ENCODE results near the gene ARHGEF3.
"Not testable (repeated sequence)": the region's sequence is repeated elsewhere in the genome, so short reads cannot be mapped to it uniquely, and the experiment has no call there.

ARHGEF3 gene

DNA sequence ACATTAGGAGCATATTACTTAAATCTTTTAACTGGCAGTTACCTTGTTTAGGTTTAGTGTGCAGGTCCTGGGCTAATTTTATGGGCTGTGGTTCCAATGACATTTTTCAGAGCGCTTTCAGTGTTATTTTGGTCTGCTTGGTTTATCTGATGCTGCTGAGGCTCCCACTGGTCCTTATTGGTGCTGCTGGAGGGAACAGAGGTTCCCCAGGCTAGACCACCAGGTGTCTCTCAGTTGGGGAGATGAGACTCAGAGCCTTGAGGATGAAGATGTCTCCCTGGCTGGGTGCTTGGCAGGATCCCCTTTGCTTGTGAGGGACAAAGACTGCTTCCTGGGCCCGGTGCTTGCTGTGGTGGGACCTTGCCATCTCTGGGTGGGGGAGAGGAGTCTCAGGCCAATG is 90.4 kb downstream of the ARHGEF3 start:
- DNase-seq, result no peak

DNA sequence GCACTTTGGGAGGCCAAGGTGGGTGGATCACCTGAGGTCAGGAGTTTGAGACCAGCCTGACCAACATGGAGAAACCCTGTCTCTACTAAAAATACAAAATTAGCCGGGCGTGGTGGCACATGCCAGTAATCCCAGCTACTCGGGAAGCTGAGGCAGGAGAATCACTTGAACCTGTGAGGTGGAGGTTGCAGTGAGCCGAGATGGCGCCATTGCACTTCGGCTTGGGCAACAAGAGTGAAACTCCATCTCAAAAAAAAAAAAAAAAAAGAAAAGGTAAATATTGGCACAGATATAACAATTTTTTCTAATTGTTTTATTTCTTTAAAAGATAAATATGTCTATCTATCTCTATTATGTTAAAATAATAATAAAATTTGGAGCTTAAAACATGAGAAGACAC is 94.3 kb downstream of the ARHGEF3 start:
- peak; percentile 48 for DNase-seq

DNA sequence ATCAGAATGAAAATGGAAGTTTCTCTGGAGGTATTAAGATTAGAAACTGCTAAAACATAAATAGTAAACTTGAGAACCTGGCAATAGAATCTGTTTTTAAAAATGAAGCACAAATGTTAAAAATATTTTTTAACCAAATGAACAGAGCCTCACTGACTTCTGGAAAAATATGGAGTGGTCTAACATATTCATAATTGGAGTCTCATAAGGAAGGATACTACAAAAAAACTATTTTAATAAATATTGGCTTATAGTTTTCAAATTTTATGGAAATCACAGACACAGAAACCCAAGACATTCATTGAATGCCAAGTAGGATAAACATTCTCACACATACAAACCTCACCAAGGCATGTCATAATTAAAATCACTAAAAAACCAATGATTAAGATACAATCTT is 95.1 kb downstream of the ARHGEF3 start:
- no peak for DNase-seq

DNA sequence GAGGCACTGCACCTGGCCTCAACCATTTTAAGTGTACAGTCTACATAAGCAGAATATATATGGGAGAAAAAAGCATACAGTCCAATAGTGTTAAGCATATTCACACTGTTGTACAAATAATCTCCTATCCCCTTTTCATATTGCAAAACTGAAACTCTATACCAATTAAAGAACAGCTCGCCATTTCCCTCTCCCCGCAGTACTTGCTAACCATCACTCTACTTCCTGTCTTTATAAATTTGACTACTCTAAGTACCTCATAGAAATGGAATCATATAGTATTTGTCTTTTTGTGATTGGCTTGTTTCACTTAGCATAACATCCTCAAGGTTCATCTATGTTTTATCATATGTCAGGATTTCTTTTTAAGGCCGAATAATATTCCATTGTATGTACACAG is 97.0 kb downstream of the ARHGEF3 start:
- peak; percentile 19 for DNase-seq

DNA sequence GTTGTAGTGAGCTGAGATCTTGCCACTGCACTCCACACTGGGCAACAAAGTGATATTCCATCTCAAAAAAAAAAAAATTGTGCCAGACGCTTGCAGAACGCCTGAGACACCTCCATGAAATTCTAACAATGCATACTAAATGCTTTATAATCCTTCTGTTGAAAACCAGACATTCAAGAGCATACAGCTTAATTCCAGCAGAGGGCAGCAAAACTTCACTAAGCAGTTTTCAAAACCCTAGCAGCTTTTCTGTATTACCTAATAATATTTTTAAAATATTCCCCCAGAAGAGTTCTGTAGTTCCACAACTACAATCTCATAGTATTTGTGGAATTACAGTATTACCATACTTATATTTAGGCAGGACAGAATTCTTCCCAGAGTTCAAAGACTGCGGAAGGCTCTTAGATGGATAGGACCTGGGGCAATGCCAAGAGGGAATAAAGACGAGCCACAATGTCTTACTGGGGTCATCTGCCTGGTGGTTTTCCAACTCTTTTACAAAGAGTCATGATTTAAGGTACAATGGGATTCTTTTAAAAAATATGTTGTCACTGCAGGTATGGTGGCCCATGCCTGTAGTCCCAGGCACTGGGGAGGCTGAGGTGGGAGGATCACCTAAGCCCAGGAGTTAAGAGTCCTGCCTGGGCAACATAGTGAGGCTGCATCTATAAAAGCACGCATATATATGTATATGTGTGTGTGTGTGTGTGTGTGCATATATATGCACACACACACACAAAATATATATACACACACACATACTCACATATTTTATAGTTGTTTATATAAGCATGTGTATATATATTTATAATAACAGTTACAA is 99.0 kb downstream of the ARHGEF3 start:
- DNase-seq, result peak; percentile 81

DNA sequence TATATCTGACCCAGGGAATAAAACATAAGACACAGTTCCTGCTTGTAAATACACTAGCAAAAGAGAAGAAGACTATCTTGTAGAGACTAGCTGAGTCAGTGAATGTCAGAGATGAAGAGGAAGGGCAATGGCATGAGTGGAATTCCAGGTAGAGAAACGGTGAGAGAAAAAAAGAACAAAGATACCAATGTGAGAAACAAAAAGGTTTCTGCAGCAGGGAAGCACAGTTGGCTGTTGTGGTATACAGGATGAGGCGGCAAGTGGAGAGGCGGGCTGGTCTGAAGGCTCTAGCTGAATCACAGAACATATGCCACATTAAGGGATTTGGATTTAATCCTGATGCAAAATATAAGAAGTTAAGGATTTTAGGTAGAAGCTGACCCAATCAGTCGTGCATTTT is 101.6 kb downstream of the ARHGEF3 start:
- DNase-seq, result no peak

DNA sequence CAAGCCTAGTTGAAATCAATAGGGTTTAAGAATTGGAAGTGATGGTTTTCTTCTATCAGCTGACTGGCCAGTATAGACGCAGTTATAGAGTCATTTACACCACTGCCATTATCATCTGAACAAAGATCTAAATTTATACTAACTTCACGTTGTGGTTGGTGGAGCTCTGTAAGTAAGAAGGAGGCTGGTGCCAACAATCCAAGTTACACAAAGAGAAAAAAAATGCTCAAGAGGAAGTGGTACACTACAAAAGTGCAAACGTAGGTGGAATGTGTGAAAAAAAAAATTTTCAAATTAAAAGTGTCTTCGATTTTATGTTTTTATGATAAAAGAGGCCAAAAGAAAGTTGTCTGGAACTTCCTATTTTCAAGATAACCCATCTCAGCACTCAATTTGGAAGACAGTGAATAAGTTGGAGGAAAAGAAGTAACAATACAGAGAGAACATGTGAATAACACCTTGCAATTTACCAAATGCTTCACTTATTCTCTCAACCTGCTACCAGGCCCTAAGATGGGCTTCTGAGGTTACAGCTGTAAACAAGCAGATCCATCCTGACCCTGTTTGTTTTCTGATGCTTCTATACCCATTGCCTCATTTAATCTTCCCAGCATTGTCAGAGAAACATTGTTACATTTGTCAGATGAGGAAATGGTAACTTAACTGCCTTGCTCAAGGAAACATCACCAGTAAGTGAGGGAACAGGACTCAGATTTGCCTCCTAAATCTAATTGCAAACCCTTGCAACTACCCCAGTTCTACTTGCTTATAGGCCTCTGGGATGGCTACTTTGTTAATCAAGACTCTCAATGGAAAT is 106.7 kb downstream of the ARHGEF3 start:
- peak; percentile 52 for DNase-seq

DNA sequence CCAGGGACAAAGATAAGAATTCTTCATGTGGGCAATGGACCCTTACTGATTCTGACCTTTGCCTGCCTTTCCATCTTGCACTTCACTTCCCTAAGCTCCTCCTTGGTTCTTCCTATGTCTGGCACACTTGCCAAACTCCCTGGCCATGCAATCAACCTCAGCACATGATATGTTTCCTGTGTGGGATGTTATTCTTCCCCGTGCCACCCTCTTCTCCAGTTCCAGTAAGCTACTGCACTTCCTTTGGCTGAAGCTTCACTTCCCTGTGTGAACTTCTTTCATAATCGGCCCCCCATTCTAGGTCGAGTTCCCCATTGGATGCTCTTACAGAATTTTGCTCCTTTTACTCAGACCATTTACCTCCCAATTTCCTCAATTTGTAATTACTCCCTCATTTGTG is 108.0 kb downstream of the ARHGEF3 start:
- DNase-seq, result peak; percentile 26

DNA sequence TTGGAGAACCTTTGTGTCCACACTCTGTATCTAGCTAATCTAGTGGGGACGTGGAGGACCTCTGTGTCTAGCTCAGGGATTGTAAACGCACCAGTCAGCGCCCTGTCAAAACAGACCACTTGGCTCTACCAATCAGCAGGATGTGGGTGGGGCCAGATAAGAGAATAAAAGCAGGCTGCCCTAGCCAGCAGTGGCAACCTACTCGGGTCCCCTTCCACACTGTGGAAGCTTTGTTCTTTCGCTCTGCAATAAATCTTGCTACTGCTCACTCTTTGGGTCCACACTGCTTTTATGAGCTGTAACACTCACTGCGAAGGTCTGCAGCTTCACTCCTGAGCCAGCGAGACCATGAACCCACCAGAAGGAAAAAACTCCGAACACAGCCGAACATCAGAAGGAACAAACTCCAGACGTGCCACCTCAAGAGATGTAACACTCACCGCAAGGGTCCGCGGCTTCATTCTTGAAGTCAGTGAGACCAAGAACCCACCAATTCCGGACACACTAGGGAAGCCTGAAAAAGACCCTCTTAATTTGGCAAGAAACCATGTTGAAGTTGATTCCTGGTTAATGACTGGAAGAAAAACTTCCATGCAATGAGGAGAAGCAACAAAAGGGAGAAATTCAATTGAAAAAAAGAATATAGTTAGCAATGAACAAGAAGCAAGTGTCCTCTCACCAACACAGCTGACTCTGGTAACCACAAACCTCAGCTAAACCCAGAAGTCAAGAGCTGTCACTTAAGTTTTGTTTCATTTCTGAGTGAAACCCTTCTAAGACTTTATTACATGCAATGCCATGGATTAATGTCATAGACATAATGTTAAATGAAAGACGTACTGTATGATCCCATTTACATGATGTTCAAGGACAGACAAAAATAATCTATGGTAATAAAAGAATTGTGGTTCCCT is 109.0 kb downstream of the ARHGEF3 start:
- DNase-seq, result peak; percentile 60

DNA sequence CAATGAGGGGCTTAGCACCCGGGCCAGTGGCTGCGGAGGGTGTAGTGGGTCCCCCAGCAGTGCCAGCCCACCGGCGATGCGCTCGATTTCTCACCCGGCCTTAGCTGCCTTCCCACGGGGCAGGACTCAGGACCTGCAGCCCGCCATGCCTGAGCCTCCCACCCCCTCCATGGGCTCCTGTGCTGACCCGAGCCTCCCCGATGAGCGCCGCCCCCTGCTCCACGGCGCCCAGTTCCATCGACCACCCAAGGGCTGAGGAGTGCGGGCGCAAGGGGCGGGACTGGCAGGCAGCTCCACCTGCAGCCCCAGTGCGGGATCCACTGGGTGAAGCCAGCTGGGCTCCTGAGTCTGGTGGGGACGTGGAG is 109.8 kb downstream of the ARHGEF3 start:
- not testable (repeated sequence) for DNase-seq

DNA sequence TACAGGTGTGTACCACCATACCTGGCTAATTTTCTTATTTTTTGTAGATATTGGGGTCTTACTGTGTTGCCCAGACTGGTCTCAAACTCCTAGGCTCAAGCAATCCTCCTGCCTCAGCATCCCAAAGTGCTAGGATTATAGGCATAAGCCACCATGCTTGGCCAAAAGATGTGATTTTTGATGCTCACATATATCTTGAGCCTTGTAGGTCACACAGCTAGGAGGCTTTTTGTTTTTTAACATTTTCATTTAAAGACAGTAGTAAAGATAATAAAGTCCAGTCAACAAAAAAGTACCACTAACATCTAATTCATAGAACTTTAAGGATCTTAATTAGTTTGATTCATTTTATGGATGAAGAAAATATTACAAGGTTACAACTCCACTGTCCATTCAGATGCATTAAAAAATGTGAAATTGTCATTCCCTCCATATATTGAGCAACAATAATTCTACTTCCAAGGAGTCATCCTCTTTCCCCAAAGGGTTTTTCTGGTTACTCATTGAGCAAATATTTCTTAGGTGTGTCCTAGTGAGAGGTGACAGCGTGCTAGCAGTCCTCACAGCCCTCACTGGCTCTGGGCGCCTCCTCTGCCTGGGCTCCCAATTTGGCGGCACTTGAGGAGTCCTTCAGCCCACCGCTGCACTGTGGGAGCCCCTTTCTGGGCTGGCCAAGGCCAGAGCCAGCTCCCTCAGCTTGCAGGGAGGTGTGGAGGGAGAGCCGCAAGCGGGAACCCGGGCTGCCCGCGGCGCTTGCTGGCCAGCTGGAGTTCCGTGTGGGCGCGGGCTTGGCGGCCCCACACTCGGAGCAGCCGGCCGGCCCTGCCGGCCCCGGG is 110.4 kb downstream of the ARHGEF3 start:
- no peak for DNase-seq

DNA sequence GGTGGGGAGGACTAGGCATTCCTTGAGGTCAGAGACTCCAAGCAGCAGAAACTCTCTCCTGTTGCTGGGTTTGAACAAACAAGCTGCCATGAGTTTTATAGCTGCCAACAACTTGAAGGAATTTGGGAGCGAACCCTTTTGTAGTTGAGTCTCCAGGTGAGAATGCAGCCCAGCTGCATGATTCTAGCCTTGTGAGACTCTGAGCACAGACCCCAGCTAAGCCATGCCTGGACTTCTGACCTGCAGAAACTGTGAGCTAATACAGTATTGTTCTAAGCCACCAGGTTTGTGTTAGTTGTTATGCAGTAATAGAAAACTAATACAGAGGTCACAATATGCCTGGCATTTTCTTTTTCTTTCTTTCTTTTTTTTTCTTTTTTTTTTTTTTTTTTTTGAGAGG is 112.4 kb downstream of the ARHGEF3 start:
- no peak for DNase-seq

DNA sequence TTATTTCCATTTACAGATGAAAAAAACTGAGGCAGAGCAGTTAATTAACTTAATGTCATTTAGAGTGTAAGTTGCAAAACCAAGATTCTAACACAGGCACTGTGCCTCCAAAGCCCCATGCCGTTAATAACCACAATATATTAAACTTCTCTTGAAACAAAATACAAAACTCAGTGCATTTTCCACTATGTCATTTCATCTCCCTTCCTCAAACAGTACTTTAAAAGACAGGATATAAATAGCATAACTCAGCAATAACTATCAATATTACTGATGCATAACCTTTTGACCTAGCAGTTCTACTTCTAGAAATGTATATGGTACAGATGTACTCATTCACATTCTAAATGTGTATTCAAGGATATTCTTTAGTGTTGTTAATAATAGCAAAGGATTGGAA is 113.6 kb downstream of the ARHGEF3 start:
- no peak for DNase-seq

DNA sequence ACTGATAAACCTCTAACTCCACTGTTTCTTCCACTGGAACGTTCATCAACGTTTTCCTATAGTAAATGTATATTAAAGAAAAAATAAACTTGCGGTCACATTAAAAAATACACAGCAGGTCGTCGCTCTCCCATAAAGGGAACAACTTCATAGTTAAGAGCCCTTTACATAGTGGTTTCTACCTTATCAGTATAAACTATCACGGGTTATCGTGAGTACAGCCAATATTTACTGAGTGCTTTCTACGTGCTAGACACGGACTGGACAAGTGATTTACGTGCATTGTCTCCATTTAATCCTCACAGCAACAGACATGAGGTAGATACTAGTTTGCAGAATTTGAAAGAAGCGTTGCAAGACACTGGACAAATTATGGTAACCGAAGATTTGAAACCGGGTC is 117.7 kb downstream of the ARHGEF3 start:
- DNase-seq, result no peak

DNA sequence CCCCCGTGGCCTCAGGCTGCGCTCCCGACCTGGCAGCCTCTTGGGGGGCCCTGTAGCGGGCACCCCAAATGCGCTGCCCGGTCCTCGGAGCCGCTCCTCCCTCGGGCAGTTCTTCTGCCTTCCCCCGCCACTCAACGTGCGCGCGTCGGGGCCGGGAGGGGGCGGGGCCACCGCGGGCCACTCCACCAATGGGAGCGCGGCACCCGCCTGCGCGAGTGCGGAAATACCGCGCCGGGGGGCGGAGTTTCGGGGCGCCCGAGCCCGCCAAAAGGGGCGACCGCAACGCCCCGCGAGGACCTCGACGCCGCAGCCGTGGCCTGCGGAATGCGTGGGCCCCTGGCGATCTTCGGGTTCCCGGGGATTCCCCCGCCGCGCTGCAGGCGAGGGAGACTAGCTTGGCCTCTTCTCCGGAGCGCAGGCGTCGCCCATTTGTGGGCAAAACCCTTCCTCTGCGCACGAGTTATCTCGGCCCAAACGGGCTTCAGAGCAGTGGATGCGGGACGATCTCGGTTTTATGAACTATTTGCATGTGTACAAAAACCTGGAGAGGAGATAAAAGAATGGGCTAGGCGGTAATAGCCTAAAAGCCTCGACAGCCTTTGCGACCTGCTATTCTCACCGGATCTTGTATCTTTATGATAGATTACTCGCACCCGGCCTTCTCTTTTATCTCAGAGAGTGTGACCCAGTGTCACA is 118.5 kb downstream of the ARHGEF3 start, which contains the start of gene TASOR:
Gene TASOR (minus strand): TSS at position 144 of the 696 bp plus-strand sequence. CDS start 259 bp downstream, outside the sequence.
- peak; percentile 91 for DNase-seq

DNA sequence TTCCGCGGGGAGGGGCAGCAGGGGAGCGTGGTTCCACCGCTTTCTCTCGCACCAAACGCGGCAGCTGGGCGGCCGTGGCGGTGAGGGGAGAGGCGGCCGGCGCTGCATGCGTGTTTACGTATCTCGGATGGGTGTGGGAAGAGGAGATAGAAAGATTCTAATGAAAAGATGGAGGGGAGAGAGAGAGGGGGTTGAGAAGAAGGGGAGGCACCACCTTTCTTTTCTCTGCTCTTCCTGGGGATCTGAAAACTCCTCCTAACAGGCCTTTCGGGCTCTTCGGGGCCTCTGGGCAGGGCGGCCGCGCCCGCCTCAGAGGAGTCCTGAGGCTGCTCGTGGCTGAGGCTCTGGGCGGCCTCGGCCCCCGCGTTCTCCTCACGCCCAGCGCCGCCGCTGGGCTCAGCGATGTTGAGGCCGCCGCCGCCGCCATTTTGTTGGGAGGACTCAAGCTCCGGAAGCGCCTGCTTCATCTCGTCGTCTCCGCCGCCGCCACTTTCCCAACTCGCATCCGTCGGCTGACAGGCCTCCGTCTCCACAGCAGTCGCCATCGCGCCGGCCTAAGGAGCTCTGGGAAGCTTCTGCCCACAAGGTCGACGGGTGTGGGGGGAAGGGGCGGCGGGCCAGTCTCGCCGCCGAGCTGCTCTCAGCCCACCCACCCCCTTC is 119.2 kb downstream of the ARHGEF3 start:
- DNase-seq, result peak; percentile 77

DNA sequence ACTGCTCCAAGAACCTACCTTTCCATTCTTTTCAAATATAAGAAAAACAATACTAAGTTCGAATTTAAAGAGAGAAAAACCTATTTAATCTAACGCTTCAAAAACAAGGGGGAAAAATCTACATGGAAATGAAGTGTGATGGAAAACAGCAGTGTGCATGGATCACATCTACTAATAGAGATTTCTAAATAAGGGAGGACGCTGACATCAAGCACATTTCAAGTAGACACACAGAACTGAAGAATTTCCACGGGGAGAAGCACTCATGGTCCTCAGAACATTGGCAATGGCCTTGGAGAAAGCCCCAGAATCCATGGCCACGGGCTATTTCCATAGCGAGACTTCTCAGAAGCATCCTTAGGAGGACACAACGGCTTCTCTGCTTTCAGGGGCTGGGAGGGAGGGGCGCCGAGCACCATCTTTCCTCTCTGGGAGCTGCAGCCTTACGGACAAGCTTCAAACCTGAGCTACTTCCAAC is 119.7 kb downstream of the ARHGEF3 start:
- DNase-seq, result no peak

DNA sequence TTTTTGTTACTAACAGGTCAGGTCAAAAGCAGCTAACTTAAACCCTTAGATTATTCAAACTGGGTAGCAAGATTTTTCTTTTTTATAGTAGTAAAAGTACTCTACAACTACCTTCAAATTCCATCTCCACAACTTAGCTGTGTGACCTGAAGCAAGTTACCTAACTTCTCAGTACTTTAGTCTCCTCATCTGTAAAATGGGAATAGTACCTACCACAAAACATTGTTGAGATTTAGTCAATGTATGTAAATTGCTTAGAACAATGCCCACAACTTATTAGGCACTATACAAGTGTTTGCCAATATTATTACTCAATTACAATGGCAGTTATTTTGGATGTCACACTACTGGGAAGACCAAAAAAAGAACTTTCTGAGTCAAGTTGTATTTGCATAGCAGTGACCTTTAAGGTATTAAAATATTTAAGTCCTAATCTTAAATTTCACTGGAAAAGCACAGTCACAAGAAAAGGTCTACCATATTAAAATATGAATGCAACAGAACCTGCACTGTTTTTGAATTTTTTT is 121.6 kb downstream of the ARHGEF3 start:
- DNase-seq, result no peak
